Measurements from ENCODE around the gene ANP32E. TPM values are rescaled to one million over a fixed set of nuclear protein-coding genes. Genes with fewer than 3 reads are reported as not detected.

ANP32E gene
- total RNA-seq, result 18.6 and 25.7 TPM in 2 replicates

DNA sequence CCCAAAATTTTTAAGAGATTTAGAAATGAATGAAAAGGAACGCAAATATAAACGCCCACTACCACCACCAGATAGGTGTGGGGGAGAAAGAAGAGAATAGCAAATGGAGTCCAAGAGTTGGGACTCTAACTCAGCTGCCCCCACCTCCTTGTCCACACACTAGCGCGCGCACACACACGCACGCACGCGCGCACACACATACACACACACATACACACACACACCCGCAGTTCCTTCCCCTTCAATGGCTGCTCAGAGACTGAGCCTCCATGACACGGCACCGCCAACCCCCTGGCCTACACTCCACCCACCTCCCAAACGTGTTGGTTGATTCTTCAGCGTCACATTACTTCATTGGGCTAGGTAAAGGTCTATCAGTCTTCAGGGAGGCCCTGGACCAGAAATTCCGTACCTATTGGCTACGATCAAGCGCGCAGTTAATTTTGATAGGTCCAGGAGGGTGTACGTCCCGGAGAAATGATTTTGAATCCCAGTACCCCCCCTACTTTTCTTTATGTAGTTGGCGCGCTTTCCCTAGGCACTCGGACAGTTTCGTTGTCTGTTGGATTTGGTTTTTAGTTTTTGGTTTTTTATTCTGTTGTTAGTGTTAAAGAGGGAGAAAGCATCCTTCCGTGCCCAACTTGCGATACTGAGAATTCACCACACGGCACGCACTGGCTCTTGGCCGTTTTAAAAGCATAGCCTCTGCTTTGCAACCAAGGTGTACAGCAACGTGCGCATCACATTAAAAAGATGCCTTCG is at the start of gene ANP32E:
TSS of gene ANP32E (minus strand) at position 261 of the 762 bp plus-strand sequence. CDS start 326 bp downstream, outside the sequence.

DNA sequence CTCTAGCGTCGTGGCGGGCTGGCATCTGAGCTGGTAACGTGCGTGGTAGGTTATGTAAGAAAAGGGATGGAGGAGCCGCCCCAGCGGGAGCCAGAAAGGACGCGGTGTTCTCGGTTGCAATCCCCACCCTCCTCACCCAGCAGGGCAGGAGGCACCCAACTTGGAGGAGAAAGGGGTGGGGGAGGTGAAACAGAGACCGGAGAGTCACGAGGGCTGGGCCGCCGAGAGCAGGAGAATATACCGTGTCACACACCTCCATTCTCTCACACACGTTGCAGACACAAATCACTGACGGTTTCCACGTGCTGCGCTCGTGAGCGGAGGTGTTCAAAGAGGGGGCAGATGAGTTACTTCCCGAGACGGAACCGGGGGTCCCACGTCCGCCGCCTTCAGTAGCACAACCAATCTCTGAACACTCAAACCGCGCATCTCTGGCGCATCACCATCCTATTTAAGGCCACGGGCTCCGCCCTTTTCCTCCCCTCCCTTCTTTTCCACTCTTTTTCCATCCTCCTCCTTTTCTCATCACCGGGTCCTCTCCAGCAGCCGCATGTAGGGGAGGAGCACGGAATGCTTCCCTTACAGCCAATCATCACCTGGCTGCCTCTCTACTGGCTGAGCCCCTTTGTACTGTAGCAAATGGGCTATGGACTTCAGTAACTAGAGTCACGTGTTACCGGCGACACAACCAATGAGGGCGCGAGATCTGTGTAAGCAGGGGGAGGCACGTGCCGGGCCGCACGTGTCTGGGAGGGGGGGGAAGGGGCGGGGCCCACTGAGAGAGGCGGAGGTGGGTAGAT is 46.0 kb upstream of the ANP32E start, which contains the start of gene CIART:
TSS of gene CIART (plus strand) at position 797 of the 800 bp plus-strand sequence. CDS start 714 bp downstream, outside the sequence.

DNA sequence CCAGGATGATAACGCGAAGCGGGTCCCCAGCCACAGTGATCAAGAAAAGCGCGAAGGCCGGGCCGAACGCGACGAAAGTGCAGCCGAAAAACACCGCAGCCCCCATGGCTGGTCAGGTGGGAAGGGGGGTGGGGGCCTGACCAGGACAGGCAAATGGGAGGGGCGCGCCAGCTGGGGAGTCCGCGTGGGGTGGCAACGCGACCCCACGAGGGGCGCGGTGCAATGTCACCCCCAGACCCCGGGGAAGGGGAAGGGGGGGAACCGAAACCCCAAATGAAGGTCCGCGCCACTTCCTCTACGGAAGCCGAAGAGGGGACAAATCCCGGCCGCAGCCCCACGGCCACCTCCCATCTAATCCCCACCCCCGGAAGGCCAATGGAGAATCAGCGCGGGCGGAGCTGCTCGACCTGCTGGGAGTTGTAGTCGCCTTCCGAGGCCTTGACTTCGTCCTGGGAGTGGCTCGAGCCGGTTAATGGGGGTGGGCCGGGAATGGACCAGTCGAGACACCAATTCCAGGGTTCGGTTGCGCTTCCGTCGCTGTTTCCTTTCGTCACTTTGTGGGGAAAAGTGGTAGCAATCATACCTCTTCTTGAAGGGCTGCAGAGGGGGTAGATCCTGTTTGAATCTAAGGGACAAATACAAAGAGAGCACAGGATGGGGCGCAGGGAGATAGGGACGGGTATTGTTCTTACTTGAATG is 32.9 kb upstream of the ANP32E start, which contains the start of gene APH1A:
TSS of gene APH1A (minus strand) at position 312 of the 699 bp plus-strand sequence. CDS start at position 106, 206 bp downstream.

DNA sequence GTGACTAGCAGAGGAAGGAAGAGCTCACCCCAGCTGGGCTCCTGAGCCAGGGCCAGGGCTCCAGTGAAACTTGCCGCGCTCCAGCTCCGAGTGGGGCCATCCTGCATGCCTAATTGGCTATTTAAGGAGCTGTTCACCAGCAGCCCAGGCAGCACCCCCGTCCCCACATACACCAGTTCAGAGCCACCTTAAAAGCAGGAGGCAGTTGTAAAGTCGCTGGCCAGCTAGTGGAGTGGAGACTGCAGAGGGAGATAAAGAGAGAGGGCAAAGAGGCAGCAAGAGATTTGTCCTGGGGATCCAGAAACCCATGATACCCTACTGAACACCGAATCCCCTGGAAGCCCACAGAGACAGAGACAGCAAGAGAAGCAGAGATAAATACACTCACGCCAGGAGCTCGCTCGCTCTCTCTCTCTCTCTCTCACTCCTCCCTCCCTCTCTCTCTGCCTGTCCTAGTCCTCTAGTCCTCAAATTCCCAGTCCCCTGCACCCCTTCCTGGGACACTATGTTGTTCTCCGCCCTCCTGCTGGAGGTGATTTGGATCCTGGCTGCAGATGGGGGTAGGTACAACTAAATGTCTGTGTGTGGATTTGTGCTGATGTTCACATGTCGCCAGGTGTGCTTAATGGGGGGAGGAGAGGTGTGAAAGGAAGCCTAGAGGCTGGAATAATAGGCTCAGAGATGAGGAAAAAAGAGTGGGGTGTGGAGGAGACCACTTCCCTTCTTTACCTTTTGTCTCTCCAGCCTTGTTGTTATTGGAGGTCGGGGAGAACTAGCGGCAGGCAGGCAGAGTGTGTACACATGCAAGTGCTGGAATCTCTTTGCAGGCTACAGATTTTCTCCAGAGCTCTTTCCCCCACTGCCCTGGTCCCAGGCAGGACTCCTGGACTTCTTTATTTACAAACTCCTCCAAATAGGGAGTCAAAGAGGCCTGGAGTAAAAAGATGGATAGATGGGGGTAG is 22.0 kb upstream of the ANP32E start, which contains the start of gene CA14:
TSS of gene CA14 (plus strand) at position 151 of the 962 bp plus-strand sequence. CDS start at position 506, 355 bp downstream.

Small RNA genes within 50 kb of the gene (small RNA-seq; reads per million reads assigned to genes)
- gene RN7SL480P, result not detected
- gene RNU2-17P, result 35.2 reads per million, percentile 98 among the genes with 10 or more reads in this experiment

Other genes with a start within 250 kb of the ANP32E start
- 12.7 and 20.3 TPM in 2 replicates for gene OTUD7B, start 225.4 kb downstream of the ANP32E start, total RNA-seq
- gene VPS45, start 168.3 kb downstream of the ANP32E start, total RNA-seq, result 24.2 and 28.7 TPM in 2 replicates
- 36.9 and 51.3 TPM in 2 replicates for gene PLEKHO1, start 86.2 kb downstream of the ANP32E start, total RNA-seq
- not detected in 2 replicates for gene CA14, start 21.7 kb upstream of the ANP32E start, total RNA-seq
- gene APH1A, start 32.9 kb upstream of the ANP32E start, total RNA-seq, result 175 and 177 TPM in 2 replicates
- 9.3 and 9.8 TPM in 2 replicates for gene C1orf54, start 36.7 kb upstream of the ANP32E start, total RNA-seq
- gene CIART, start 46.4 kb upstream of the ANP32E start, total RNA-seq, result 1.8 and 2.6 TPM in 2 replicates
- 31.0 and 33.1 TPM in 2 replicates for gene MRPS21, start 57.7 kb upstream of the ANP32E start, total RNA-seq
- 36.9 and 60.5 TPM in 2 replicates for gene PRPF3, start 85.4 kb upstream of the ANP32E start, total RNA-seq
- gene RPRD2, start 128.0 kb upstream of the ANP32E start, total RNA-seq, result 14.7 and 15.0 TPM in 2 replicates